ENCODE measurements around the gene PIK3AP1. TPM values are rescaled to one million over a fixed set of nuclear protein-coding genes. Genes with fewer than 3 reads are reported as not detected.

Gene PIK3AP1
- total and polyA plus RNA-seq, 2 of the 4 experiments (the other 2 are of a cell fraction): under 0.01 to 0.14 TPM

GRCh38 chr10:96691761-96692160, 28.6 kb downstream of the PIK3AP1 start:
- Histone ChIP-seq H3K9me1 (ENCODE audit: insufficient read depth, low read length) (peaks cover 4% of the 10 kb centered on the region; the same call in 1 of the 2 replicates), H3K18ac (ENCODE audit: low read depth, low read length) (no peak overlapping the region), H4K91ac (ENCODE audit: insufficient read depth, low read depth, low read length) (no peak overlapping the region), H4K5ac (ENCODE audit: low read depth, low read length) (no peak overlapping the region), H3K4me2 (ENCODE audit: low read depth, low read length) (no peak overlapping the region), H2BK120ac (ENCODE audit: low read depth, low read length) (no peak overlapping the region), H4K20me1 (ENCODE audit: insufficient read depth, low read length) (no peaks in the 10 kb centered on the region), H3K36me3 (ENCODE audit: control insufficient read depth, insufficient read depth, low read length) (no peaks in the 10 kb centered on the region), H2AFZ (replicated peaks; ENCODE audit: low read length, poor library complexity) (no peak overlapping the region), H3K27ac (ENCODE audit: insufficient read depth, low read length) (no peak overlapping the region), H2BK15ac (ENCODE audit: low read depth, low read length) (no peak overlapping the region), H3K9me3 (ENCODE audit: control insufficient read depth, insufficient read depth, low read length) (no peaks in the 10 kb centered on the region), H4K8ac (ENCODE audit: low read depth in 2 of 2, low read length in 2 of 2) (no peak overlapping the region), H2AK9ac (replicated peaks; ENCODE audit: low read depth, low read length, poor library complexity) (no peak overlapping the region), H3K4me3 (ENCODE audit: insufficient read depth, low read depth, low read length) (no peak overlapping the region), H3K79me1 (ENCODE audit: low read depth in 1 of 2, low read length in 2 of 2) (no peaks in the 10 kb centered on the region), H3K4ac (ENCODE audit: low read depth, low read length) (no peak overlapping the region), H3K23ac (ENCODE audit: low read depth, low read length) (no peak overlapping the region), H2BK20ac (ENCODE audit: low read depth, low read length) (no peak overlapping the region), H3K27me3 (ENCODE audit: control insufficient read depth, insufficient read depth, low read length) (no peaks in the 10 kb centered on the region), H3K9ac (ENCODE audit: low read depth, low read length) (no peak overlapping the region), H2AK5ac (ENCODE audit: low read depth, low read length) (no peak overlapping the region), H3K4me1 (ENCODE audit: control insufficient read depth, insufficient read depth, low read length) (peaks cover 5% of the 10 kb centered on the region), H2BK5ac (ENCODE audit: low read depth, low read length, poor library complexity, severe bottlenecking) (no peak overlapping the region), H3K14ac (replicated peaks; ENCODE audit: low read depth, low read length) (no peak overlapping the region), H3K56ac (ENCODE audit: extremely low read depth, insufficient read depth, low read length) (no peak overlapping the region)
- DNase-seq (no peak), ATAC-seq (ENCODE audit: low read depth) (no peak; the same call in 1 of the 2 replicates)
- in situ Hi-C loops (cut with MboI; ENCODE audit: low sequenced_read_pairs) (no loop called here), dilution Hi-C loops (cut with HindIII; ENCODE audit: low sequenced_read_pairs, unreplicated experiment) (no loop called here), intact Hi-C loops (cut with micrococcal nuclease) (loop anchor here (2.0 kb wide), 1 partner anchor 51 kb away; no protein-coding TSS in a partner anchor)
- CTCF ChIA-PET: no interaction called here
- POLR2A ChIA-PET (ENCODE audit: unreplicated experiment): no interaction called here
- TF ChIP-seq SMC3 (IDR thresholded peaks at IDR 0.05; ENCODE audit: low read depth, low read length) (no peak), BHLHE40 (IDR thresholded peaks at IDR 0.05; ENCODE audit: low read depth, low read length) (no peak)
- BruUV-seq (replicated peaks): no TSS peak
